ENCODE data around the gene FAAP20.

GRCh38 chr1:2163205-2163604 lies 31.4 kb downstream of the FAAP20 start:
- no peak for TF ChIP-seq CTCF (IDR thresholded peaks at IDR 0.05; ENCODE audit: low read length)
- TF ChIP-seq EZH2 (IDR thresholded peaks at IDR 0.05; ENCODE audit: borderline replicate concordance, low read length): no peak

All from OCI-LY1 (cell line).